Neural progenitor cell (in vitro differentiated cells): ENCODE results near the gene RCSD1.

Source experiments
- EZH2phosphoT487 ChIP-seq: fragments of 200-600 bp; sonication (generic); IDR thresholded peaks from 2 replicates; pipeline ENCODE4 v1.6.1; 2017; ENCODE audit warnings: antibody characterized with exemption
- TF ChIP-seq, protein P1 (sequence below): fragments of 200-600 bp; sonication (generic); IDR thresholded peaks from 2 replicates; pipeline ENCODE4 v1.5.1; 2017; ENCODE audit warnings: antibody characterized with exemption, mild to moderate bottlenecking

DNA sequence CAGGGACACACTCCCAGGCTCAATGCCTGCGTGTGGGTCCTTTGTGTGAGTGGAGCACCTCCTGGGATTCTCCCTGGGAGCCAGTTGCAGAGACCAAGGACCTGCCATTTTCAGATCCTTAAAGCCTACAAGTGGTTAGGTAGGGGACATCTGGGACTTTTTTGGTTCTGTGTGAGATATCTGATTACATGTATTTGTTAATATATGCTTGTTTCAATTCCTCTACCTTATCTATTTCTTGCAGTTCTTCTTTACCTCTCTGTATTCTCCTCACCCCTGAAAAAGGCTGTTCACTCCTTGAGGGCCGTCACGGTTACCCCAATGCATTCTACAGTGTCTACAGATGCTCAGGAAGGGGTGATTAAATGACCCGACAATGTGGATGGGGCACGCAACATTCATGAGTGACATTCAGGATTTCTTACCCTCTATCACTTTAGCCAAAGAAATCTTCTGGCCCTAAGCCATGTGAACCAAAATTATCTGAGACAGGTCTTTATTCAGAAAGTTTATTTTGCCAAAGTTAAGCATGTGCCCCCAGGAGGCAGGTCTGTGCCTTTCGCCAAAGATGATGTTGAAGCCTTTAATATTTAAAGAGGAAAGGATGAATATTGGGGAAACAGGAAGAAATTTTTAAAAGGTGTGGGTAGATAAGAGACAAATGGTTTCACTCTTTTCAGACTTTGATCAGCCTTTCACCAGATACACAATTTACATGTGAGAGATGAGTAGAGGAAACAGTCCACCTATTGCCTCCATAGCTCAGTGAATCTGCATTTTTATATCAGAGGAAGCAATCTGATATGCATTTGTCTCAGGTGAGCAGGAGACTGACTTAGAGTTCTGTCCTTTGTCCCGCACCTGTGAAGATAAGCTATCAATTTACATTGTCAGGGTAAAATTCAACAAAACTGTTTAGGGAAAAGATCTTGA lies 47.1 kb downstream of the RCSD1 start:
- TF ChIP-seq, protein P1, sequence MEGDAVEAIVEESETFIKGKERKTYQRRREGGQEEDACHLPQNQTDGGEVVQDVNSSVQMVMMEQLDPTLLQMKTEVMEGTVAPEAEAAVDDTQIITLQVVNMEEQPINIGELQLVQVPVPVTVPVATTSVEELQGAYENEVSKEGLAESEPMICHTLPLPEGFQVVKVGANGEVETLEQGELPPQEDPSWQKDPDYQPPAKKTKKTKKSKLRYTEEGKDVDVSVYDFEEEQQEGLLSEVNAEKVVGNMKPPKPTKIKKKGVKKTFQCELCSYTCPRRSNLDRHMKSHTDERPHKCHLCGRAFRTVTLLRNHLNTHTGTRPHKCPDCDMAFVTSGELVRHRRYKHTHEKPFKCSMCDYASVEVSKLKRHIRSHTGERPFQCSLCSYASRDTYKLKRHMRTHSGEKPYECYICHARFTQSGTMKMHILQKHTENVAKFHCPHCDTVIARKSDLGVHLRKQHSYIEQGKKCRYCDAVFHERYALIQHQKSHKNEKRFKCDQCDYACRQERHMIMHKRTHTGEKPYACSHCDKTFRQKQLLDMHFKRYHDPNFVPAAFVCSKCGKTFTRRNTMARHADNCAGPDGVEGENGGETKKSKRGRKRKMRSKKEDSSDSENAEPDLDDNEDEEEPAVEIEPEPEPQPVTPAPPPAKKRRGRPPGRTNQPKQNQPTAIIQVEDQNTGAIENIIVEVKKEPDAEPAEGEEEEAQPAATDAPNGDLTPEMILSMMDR = no peak
- no peak for TF ChIP-seq EZH2phosphoT487
